Measurements from ENCODE around the gene WDFY4. TPM values are rescaled to one million over a fixed set of nuclear protein-coding genes. Genes with fewer than 3 reads are reported as not detected.

Gene WDFY4
- total RNA-seq, 1 donor from 2014 or later, result 0.25 TPM

DNA sequence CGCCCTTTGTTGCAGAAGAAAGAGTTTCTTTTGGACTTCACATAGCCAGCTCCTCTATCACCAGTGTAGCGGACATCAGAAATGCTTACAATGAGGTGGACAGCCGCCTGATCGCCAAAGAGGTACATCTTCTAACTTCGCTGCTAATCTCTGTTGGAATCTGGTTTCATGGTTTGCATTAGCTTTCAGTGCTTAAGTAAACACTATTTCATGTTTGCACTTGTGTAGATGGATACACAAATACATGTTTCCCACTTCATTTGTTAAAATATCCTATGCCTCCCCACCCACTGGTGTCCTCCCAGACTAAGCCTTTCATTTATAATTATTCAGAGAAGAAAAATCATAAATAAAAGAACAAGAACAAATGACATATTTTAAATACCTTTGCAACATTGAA is 103.9 kb downstream of the WDFY4 start:
- DNase-seq (ENCODE audit: low read depth) (no peak), FAIRE-seq (no peak)
- Histone ChIP-seq H3K27ac (ENCODE audit: low read depth, low read length) (no peak overlapping the region), H2AFZ (ENCODE audit: low read depth, low read length) (no peak overlapping the region), H3K27me3 (ENCODE audit: insufficient read depth, low read length) (no peaks in the 10 kb centered on the region), H4K20me1 (ENCODE audit: insufficient read depth, low read length) (no peaks in the 10 kb centered on the region), H3K9ac (ENCODE audit: low read length) (no peak overlapping the region), H3K4me3 (ENCODE audit: insufficient read depth, low read depth, low read length) (no peak overlapping the region), H3K4me2 (ENCODE audit: low read length) (no peak overlapping the region), H3K4me1 (ENCODE audit: insufficient read depth, low read length) (peaks cover 6% of the 10 kb centered on the region), H3K9me3 (ENCODE audit: insufficient read depth, low read depth, low read length) (peaks cover 3% of the 10 kb centered on the region), H3K36me3 (ENCODE audit: insufficient read depth, low read length) (no peaks in the 10 kb centered on the region), H3K79me2 (ENCODE audit: insufficient read depth, low read length) (no peaks in the 10 kb centered on the region)
- Mint-ChIP-seq H3K27ac (ENCODE audit: unreplicated experiment) (no peak overlapping the region), H3K4me1 (ENCODE audit: low read depth, unreplicated experiment) (peaks cover 7% of the 10 kb centered on the region), H3K27me3 (ENCODE audit: low read depth, unreplicated experiment) (peaks cover 29% of the 10 kb centered on the region), H3K36me3 (ENCODE audit: low read depth, unreplicated experiment) (no peaks in the 10 kb centered on the region), H3K9me3 (ENCODE audit: unreplicated experiment) (peaks cover 2% of the 10 kb centered on the region), H3K4me3 (ENCODE audit: unreplicated experiment) (no peak overlapping the region)
- TF ChIP-seq, protein P1, sequence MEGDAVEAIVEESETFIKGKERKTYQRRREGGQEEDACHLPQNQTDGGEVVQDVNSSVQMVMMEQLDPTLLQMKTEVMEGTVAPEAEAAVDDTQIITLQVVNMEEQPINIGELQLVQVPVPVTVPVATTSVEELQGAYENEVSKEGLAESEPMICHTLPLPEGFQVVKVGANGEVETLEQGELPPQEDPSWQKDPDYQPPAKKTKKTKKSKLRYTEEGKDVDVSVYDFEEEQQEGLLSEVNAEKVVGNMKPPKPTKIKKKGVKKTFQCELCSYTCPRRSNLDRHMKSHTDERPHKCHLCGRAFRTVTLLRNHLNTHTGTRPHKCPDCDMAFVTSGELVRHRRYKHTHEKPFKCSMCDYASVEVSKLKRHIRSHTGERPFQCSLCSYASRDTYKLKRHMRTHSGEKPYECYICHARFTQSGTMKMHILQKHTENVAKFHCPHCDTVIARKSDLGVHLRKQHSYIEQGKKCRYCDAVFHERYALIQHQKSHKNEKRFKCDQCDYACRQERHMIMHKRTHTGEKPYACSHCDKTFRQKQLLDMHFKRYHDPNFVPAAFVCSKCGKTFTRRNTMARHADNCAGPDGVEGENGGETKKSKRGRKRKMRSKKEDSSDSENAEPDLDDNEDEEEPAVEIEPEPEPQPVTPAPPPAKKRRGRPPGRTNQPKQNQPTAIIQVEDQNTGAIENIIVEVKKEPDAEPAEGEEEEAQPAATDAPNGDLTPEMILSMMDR (IDR thresholded peaks at IDR 0.05; ENCODE audit: insufficient read depth, low read depth, low read length), result no peak
- no peak for TF ChIP-seq EZH2 (IDR thresholded peaks at IDR 0.05; ENCODE audit: insufficient read depth, low read length)

DNA sequence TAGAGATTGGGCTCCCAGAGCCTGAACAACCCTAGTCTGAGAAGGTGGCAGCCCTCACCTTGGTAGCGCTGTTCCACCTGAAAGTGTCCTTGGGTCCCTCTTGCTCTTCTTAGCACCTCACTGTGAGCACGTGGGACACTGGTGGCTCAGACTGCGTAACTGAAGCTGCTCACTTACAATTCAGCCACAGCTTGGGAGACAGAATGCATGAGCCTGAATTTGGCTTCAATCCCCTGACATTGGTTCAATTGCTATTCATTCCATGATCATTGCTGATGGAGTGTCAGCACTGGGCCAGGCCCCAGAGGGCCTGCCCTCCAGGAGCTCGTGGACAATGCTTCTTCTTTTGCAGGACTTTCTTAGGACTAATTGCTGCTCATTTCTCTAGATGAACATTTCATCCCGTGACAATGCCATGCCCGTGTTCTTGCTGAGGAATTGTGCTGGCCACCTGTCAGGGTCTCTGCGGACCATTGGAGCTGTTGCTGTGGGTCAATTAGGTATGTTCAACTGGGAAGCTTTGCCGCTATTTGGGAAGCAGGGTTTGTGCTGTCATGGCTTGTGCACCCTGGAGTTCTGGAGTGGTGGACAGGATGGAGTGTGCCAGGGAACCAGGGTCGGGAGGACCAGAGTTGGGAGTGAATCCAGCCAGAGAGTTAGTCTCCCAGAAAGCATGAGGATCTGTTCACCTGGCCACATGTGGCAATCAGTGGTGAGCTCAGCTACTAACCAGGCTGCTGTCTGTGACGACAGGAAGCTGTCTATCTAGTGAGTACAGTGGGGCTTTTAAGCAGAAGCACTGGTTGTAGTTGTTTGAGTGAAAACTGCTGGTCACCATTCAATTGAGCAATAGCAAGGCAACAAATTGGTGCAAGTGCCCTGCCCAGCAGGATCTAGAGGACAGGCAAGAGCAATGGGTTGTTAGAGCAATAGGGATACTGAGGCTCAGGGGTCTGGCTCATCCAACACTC is 105.1 kb downstream of the WDFY4 start:
- Histone ChIP-seq H3K27ac (ENCODE audit: low read depth, low read length) (no peak overlapping the region), H3K4me3 (ENCODE audit: insufficient read depth, low read depth, low read length) (no peak overlapping the region), H3K9me3 (ENCODE audit: insufficient read depth, low read depth, low read length) (peaks cover 3% of the 10 kb centered on the region), H3K4me1 (ENCODE audit: insufficient read depth, low read length) (peaks cover 6% of the 10 kb centered on the region), H2AFZ (ENCODE audit: low read depth, low read length) (no peak overlapping the region), H3K9ac (ENCODE audit: low read length) (no peak overlapping the region), H4K20me1 (ENCODE audit: insufficient read depth, low read length) (no peaks in the 10 kb centered on the region), H3K4me2 (ENCODE audit: low read length) (no peak overlapping the region), H3K79me2 (ENCODE audit: insufficient read depth, low read length) (no peaks in the 10 kb centered on the region), H3K36me3 (ENCODE audit: insufficient read depth, low read length) (no peaks in the 10 kb centered on the region), H3K27me3 (ENCODE audit: insufficient read depth, low read length) (no peaks in the 10 kb centered on the region)
- Mint-ChIP-seq H3K4me1 (ENCODE audit: low read depth, unreplicated experiment) (peaks cover 7% of the 10 kb centered on the region), H3K9me3 (ENCODE audit: unreplicated experiment) (peaks cover 2% of the 10 kb centered on the region), H3K27me3 (ENCODE audit: low read depth, unreplicated experiment) (peaks cover 29% of the 10 kb centered on the region), H3K4me3 (ENCODE audit: unreplicated experiment) (no peak overlapping the region), H3K36me3 (ENCODE audit: low read depth, unreplicated experiment) (no peaks in the 10 kb centered on the region), H3K27ac (ENCODE audit: unreplicated experiment) (no peak overlapping the region)
- no peak for DNase-seq (ENCODE audit: low read depth)
- no peak for TF ChIP-seq EZH2 (IDR thresholded peaks at IDR 0.05; ENCODE audit: insufficient read depth, low read length)
- TF ChIP-seq, protein P1 (IDR thresholded peaks at IDR 0.05; ENCODE audit: insufficient read depth, low read depth, low read length), result no peak
- FAIRE-seq, result no peak

Data from astrocyte (in vitro differentiated cells and primary cell).